C4-2B (cell line): ENCODE data around the gene CIRBP.

Experiments used
- ZFX ChIP-seq: fragments of 450-650 bp; IDR thresholded peaks from 2 replicates; pipeline ENCODE4 v1.6.1; 2017
- TF ChIP-seq, protein P1 (sequence below): fragments of 450-650 bp; conservative IDR thresholded peaks from 2 replicates; pipeline ENCODE4 v1.5.1; 2017; ENCODE audit warnings: mild to moderate bottlenecking

DNA sequence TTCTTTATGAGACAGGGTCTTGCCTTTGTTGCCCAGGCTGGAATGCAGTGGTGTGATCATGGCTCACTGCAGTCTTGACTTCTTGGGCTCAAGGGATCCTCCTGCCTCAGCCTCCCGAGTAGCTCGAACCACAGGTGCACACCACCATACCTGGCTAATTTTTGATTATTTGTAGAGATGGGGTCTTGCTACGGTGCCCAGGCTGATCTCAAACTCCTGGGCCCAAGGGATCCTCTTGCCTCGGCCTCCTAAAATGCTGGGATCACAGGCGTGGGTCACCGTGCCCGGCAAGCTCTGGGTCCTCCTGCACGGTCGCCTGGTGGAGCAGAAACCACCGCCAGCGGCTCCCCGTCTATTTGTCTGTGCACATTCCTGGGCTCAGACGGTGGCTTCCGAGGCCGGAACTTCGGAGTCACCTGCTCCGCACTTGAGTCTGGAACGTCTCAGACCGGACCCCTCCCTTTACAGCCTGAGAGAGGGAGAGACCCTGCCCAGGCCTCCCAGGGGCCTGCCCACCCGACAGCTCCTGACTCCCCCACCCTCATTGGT is 38.7 kb downstream of the CIRBP start:
- TF ChIP-seq, protein P1, sequence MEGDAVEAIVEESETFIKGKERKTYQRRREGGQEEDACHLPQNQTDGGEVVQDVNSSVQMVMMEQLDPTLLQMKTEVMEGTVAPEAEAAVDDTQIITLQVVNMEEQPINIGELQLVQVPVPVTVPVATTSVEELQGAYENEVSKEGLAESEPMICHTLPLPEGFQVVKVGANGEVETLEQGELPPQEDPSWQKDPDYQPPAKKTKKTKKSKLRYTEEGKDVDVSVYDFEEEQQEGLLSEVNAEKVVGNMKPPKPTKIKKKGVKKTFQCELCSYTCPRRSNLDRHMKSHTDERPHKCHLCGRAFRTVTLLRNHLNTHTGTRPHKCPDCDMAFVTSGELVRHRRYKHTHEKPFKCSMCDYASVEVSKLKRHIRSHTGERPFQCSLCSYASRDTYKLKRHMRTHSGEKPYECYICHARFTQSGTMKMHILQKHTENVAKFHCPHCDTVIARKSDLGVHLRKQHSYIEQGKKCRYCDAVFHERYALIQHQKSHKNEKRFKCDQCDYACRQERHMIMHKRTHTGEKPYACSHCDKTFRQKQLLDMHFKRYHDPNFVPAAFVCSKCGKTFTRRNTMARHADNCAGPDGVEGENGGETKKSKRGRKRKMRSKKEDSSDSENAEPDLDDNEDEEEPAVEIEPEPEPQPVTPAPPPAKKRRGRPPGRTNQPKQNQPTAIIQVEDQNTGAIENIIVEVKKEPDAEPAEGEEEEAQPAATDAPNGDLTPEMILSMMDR: no peak
- TF ChIP-seq ZFX: no peak
